Measurements from ENCODE around the gene CFAP141. TPM values are rescaled to one million over a fixed set of nuclear protein-coding genes. Genes with fewer than 3 reads are reported as not detected.
A peak's percentile ranks its signal among the peaks of the same experiment; 100 is the strongest.
"Not testable (repeated sequence)": the region's sequence is repeated elsewhere in the genome, so short reads cannot be mapped to it uniquely, and the experiment has no call there.

CFAP141 gene
- total RNA-seq, result not detected

- Mint-ChIP-seq H3K4me3 (no peak within 1 kb of the TSS), H3K36me3 (peaks cover 37% of the 10 kb centered on the region)
- DNase-seq, result peak; percentile 48
These were observed at the start of gene CFAP141 for GRCh38 chr1:154206196-154206595. Gene CFAP141, minus strand, starts transcription at chr1:154206333. Its CDS starts 26 bp downstream, at chr1:154206307.

GRCh38 chr1:154253671-154254070, 47.5 kb upstream of the CFAP141 start:
- POLR2A ChIA-PET, result no interaction called here
- H3K36me3 Mint-ChIP-seq, result peaks cover 64% of the 10 kb centered on the region
- H3K9me3 Mint-ChIP-seq, result no peaks in the 10 kb centered on the region

More at GRCh38 chr1:154206196-154206595, at the start of gene CFAP141:
- Mint-ChIP-seq H3K27me3 (no peaks in the 10 kb centered on the region), H3K9me3 (no peaks in the 10 kb centered on the region), H3K27ac (peak within 1 kb of the TSS; percentile 86), H3K4me1 (ENCODE audit: low read depth) (peaks cover 36% of the 10 kb centered on the region)
- ChIA-PET POLR2A (no interaction called here), CTCF (no interaction called here)
- intact Hi-C loops (cut with micrococcal nuclease), result no loop called here

GRCh38 chr1:154241703-154242351, 35.7 kb upstream of the CFAP141 start:
- no peaks in the 10 kb centered on the region for H3K9me3 Mint-ChIP-seq
- H3K27ac Mint-ChIP-seq, result peak overlapping the region; percentile 86
- no peak overlapping the region for H3K4me3 Mint-ChIP-seq
- no peak for DNase-seq
- intact Hi-C loops (cut with micrococcal nuclease), result no loop called here
- H3K4me1 Mint-ChIP-seq (ENCODE audit: low read depth), result peaks cover 28% of the 10 kb centered on the region
- POLR2A ChIA-PET, result no interaction called here
- H3K27me3 Mint-ChIP-seq, result no peaks in the 10 kb centered on the region
- peaks cover 71% of the 10 kb centered on the region for H3K36me3 Mint-ChIP-seq
- CTCF ChIA-PET, result interaction anchor here (1.2 kb wide), 3 partner anchors 30 to 93 kb away, joined by 3 to 4 read pairs (median 3); partner anchors contain the start of gene HAX1

More at GRCh38 chr1:154253671-154254070, 47.5 kb upstream of the CFAP141 start:
- no peak overlapping the region for H3K4me3 Mint-ChIP-seq
- CTCF ChIA-PET, result no interaction called here
- no peak overlapping the region for H3K27ac Mint-ChIP-seq
- intact Hi-C loops (cut with micrococcal nuclease), result no loop called here
- no peak for DNase-seq
- no peaks in the 10 kb centered on the region for H3K27me3 Mint-ChIP-seq
- no peaks in the 10 kb centered on the region for H3K4me1 Mint-ChIP-seq (ENCODE audit: low read depth)

- Mint-ChIP-seq H3K27me3 (no peaks in the 10 kb centered on the region), H3K4me3 (no peak overlapping the region), H3K9me3 (no peaks in the 10 kb centered on the region), H3K36me3 (peaks cover 71% of the 10 kb centered on the region), H3K27ac (peak overlapping the region; percentile 64), H3K4me1 (ENCODE audit: low read depth) (peaks cover 28% of the 10 kb centered on the region)
- intact Hi-C loops (cut with micrococcal nuclease), result no loop called here
- no peak for DNase-seq
- ChIA-PET CTCF (interaction anchor here (1.0 kb wide), 1 partner anchor 18 kb away, joined by 6 read pairs; no protein-coding TSS in a partner anchor), POLR2A (no interaction called here)
These were observed 34.2 kb upstream of the CFAP141 start for GRCh38 chr1:154240294-154240833.

GRCh38 chr1:154239491-154239890, 33.4 kb upstream of the CFAP141 start:
- no peak for DNase-seq
- peak overlapping the region; percentile 3 for H3K27ac Mint-ChIP-seq
- CTCF ChIA-PET, result no interaction called here
- intact Hi-C loops (cut with micrococcal nuclease), result no loop called here
- peaks cover 28% of the 10 kb centered on the region for H3K4me1 Mint-ChIP-seq (ENCODE audit: low read depth)
- H3K4me3 Mint-ChIP-seq, result no peak overlapping the region
- no peaks in the 10 kb centered on the region for H3K27me3 Mint-ChIP-seq
- peaks cover 75% of the 10 kb centered on the region for H3K36me3 Mint-ChIP-seq
- POLR2A ChIA-PET, result no interaction called here
- no peaks in the 10 kb centered on the region for H3K9me3 Mint-ChIP-seq

GRCh38 chr1:154237880-154238506, 31.9 kb upstream of the CFAP141 start:
- Mint-ChIP-seq H3K36me3 (peaks cover 67% of the 10 kb centered on the region), H3K9me3 (no peaks in the 10 kb centered on the region), H3K4me1 (ENCODE audit: low read depth) (peaks cover 28% of the 10 kb centered on the region), H3K27me3 (no peaks in the 10 kb centered on the region), H3K4me3 (no peak overlapping the region), H3K27ac (peak overlapping the region; percentile 26)
- CTCF ChIA-PET, result interaction anchor here (1.3 kb wide), 1 partner anchor 97 kb away, joined by 3 read pairs; no protein-coding TSS in a partner anchor
- intact Hi-C loops (cut with micrococcal nuclease), result no loop called here
- DNase-seq, result no peak
- POLR2A ChIA-PET, result no interaction called here

GRCh38 chr1:154237435-154237834, 31.3 kb upstream of the CFAP141 start:
- intact Hi-C loops (cut with micrococcal nuclease), result no loop called here
- POLR2A ChIA-PET, result no interaction called here

GRCh38 chr1:154236855-154237254, 30.7 kb upstream of the CFAP141 start:
- Mint-ChIP-seq H3K4me3 (no peak overlapping the region), H3K36me3 (peaks cover 60% of the 10 kb centered on the region), H3K9me3 (no peaks in the 10 kb centered on the region), H3K27ac (peak overlapping the region; percentile 0), H3K27me3 (no peaks in the 10 kb centered on the region), H3K4me1 (ENCODE audit: low read depth) (peaks cover 20% of the 10 kb centered on the region)
- DNase-seq, result no peak
- ChIA-PET CTCF (no interaction called here), POLR2A (no interaction called here)
- intact Hi-C loops (cut with micrococcal nuclease), result no loop called here

More at GRCh38 chr1:154237435-154237834, 31.3 kb upstream of the CFAP141 start:
- no peaks in the 10 kb centered on the region for H3K27me3 Mint-ChIP-seq
- peaks cover 25% of the 10 kb centered on the region for H3K4me1 Mint-ChIP-seq (ENCODE audit: low read depth)
- H3K27ac Mint-ChIP-seq, result peak overlapping the region; percentile 0
- no peak overlapping the region for H3K4me3 Mint-ChIP-seq
- H3K36me3 Mint-ChIP-seq, result peaks cover 62% of the 10 kb centered on the region
- no peaks in the 10 kb centered on the region for H3K9me3 Mint-ChIP-seq
- CTCF ChIA-PET, result no interaction called here
- DNase-seq, result no peak

GRCh38 chr1:154233127-154233526, 27.0 kb upstream of the CFAP141 start:
- H3K27me3 Mint-ChIP-seq; H3K9me3 Mint-ChIP-seq; H3K4me3 Mint-ChIP-seq; H3K4me1 Mint-ChIP-seq (ENCODE audit: low read depth); POLR2A ChIA-PET; intact Hi-C loops (cut with micrococcal nuclease); DNase-seq: not testable (repeated sequence)
- Mint-ChIP-seq H3K27ac (peak overlapping the region; percentile 24), H3K36me3 (peaks cover 64% of the 10 kb centered on the region)
- CTCF ChIA-PET, result interaction anchor here (0.7 kb wide), 1 partner anchor 10 kb away, joined by 3 read pairs; no protein-coding TSS in a partner anchor

GRCh38 chr1:154231112-154231511, 25.0 kb upstream of the CFAP141 start:
- CTCF ChIA-PET, result interaction anchor here (1.1 to 1.7 kb wide), 2 partner anchors 17 to 103 kb away, joined by 4 to 5 read pairs; no protein-coding TSS in a partner anchor
- H3K36me3 Mint-ChIP-seq, result peaks cover 58% of the 10 kb centered on the region
- intact Hi-C loops (cut with micrococcal nuclease), result not testable (repeated sequence)

GRCh38 chr1:154225370-154225769, 19.2 kb upstream of the CFAP141 start:
- intact Hi-C loops (cut with micrococcal nuclease), result loop anchor here (2.0 kb wide), 1 partner anchor 39 kb away; no protein-coding TSS in a partner anchor
- DNase-seq, result no peak
- Mint-ChIP-seq H3K36me3 (peaks cover 53% of the 10 kb centered on the region), H3K27me3 (peaks cover 2% of the 10 kb centered on the region), H3K9me3 (peaks cover 4% of the 10 kb centered on the region), H3K4me3 (no peak overlapping the region), H3K4me1 (ENCODE audit: low read depth) (peaks cover 50% of the 10 kb centered on the region), H3K27ac (no peak overlapping the region)
- CTCF ChIA-PET, result interaction anchor here (2.5 kb wide), 1 partner anchor 46 kb away, joined by 6 read pairs; the partner anchor contains the start of gene HAX1
- POLR2A ChIA-PET, result no interaction called here

More at GRCh38 chr1:154231112-154231511, 25.0 kb upstream of the CFAP141 start:
- H3K9me3 Mint-ChIP-seq; H3K4me1 Mint-ChIP-seq (ENCODE audit: low read depth); H3K4me3 Mint-ChIP-seq; POLR2A ChIA-PET; DNase-seq; H3K27me3 Mint-ChIP-seq; H3K27ac Mint-ChIP-seq: not testable (repeated sequence)

GRCh38 chr1:154223621-154224020, 17.5 kb upstream of the CFAP141 start:
- Mint-ChIP-seq H3K27me3 (peaks cover 2% of the 10 kb centered on the region), H3K4me1 (ENCODE audit: low read depth) (peaks cover 60% of the 10 kb centered on the region), H3K4me3 (no peak overlapping the region), H3K27ac (peak overlapping the region; percentile 94), H3K9me3 (peaks cover 4% of the 10 kb centered on the region), H3K36me3 (peaks cover 57% of the 10 kb centered on the region)
- CTCF ChIA-PET, result interaction anchor here (0.6 to 2.5 kb wide), 5 partner anchors 9 to 113 kb away, joined by 3 to 9 read pairs (median 3); partner anchors contain the start of gene HAX1
- intact Hi-C loops (cut with micrococcal nuclease), result loop anchor here (2.0 to 5.0 kb wide), 2 partner anchors 41 to 301 kb away; partner anchors contain the start of gene GATAD2B
- POLR2A ChIA-PET, result interaction anchor here (1.5 kb wide), 1 partner anchor 9 kb away, joined by 6 read pairs; no protein-coding TSS in a partner anchor
- DNase-seq, result no peak

All from activated CD4-positive, alpha-beta memory T cell treated with anti-CD3 and anti-CD28 coated beads for 36 hours (primary cell).